DND-41 (cell line): ENCODE results near the gene FLNC.

ENCODE experiments used
- ATAC-seq: fragments of 200-7000 bp; cut with Tn5 transposase; 3 replicates; pipeline ENCODE4 v1.9.1; 2021; ENCODE audit warnings: low read depth; ENCODE audit not compliant: insufficient read depth
- DNase-seq: peaks from one replicate; pipeline ENCODE4 v3.0.0-alpha.2; 2020
- H2AFZ ChIP-seq: 2 replicates; pipeline ENCODE4 v1.6.0; 2012; ENCODE audit warnings: low read depth, low read length
- H3K27ac ChIP-seq: 2 replicates; pipeline ENCODE4 v1.5.1; 2012; ENCODE audit warnings: low read length, inconsistent platforms
- H3K27me3 ChIP-seq: fragments of 200-600 bp; sonication (generic); 2 replicates; pipeline ENCODE4 v1.6.0; 2012; ENCODE audit warnings: low read length, mild to moderate bottlenecking, inconsistent platforms; ENCODE audit not compliant: insufficient read depth, poor library complexity
- H3K36me3 ChIP-seq: 2 replicates; pipeline ENCODE4 v1.5.1; 2012; ENCODE audit warnings: low read length, inconsistent platforms; ENCODE audit not compliant: insufficient read depth
- H3K4me1 ChIP-seq: 2 replicates; pipeline ENCODE4 v1.5.1; 2012; ENCODE audit warnings: mild to moderate bottlenecking, low read length; ENCODE audit not compliant: insufficient read depth
- H3K4me2 ChIP-seq: 2 replicates; pipeline ENCODE4 v1.6.0; 2012; ENCODE audit warnings: mild to moderate bottlenecking, moderate library complexity, low read length, inconsistent platforms; ENCODE audit not compliant: insufficient read depth
- H3K4me3 ChIP-seq, 2 experiments: fragments of 200-600 bp in 1 of 2; shearing (Covaris generic) in 1 of 2; 2 replicates each; pipeline ENCODE4 v1.5.1; 2012 to 2016; ENCODE audit warnings: inconsistent platforms in 2 of 2, low read length in 2 of 2, mild to moderate bottlenecking in 2 of 2, low read depth in 1 of 2, moderate library complexity in 1 of 2
- H3K79me2 ChIP-seq: 2 replicates; pipeline ENCODE4 v1.6.0; 2012; ENCODE audit warnings: low read length, inconsistent platforms; ENCODE audit not compliant: insufficient read depth
- H3K9ac ChIP-seq: 2 replicates; pipeline ENCODE4 v1.6.0; 2012; ENCODE audit warnings: low read depth, mild to moderate bottlenecking, inconsistent platforms, low read length, moderate library complexity
- H3K9me3 ChIP-seq: 2 replicates; pipeline ENCODE4 v1.5.1; 2012; ENCODE audit warnings: low read length, moderate library complexity, mild to moderate bottlenecking, inconsistent platforms; ENCODE audit not compliant: insufficient read depth, severe bottlenecking
- H4K20me1 ChIP-seq: 2 replicates; pipeline ENCODE4 v1.6.0; 2012; ENCODE audit warnings: low read length; ENCODE audit not compliant: insufficient read depth
- CTCF ChIP-seq: IDR thresholded peaks from 2 replicates; pipeline ENCODE4 v1.5.1; 2012; ENCODE audit warnings: borderline replicate concordance, low read length, moderate library complexity, mild to moderate bottlenecking; ENCODE audit not compliant: poor library complexity, severe bottlenecking; ENCODE audit errors: extremely low read depth
- EZH2 ChIP-seq: IDR thresholded peaks from 3 replicates; pipeline ENCODE4 v1.6.1; 2012; ENCODE audit warnings: borderline replicate concordance, low read depth, mild to moderate bottlenecking, moderate library complexity, low read length, inconsistent platforms; ENCODE audit not compliant: severe bottlenecking

FLNC gene

GRCh38 chr7:128835790-128836641, 5.8 kb downstream of the FLNC start:
- no peaks in the 10 kb centered on the region for H3K27me3 ChIP-seq
- TF ChIP-seq CTCF = no peak

DNA sequence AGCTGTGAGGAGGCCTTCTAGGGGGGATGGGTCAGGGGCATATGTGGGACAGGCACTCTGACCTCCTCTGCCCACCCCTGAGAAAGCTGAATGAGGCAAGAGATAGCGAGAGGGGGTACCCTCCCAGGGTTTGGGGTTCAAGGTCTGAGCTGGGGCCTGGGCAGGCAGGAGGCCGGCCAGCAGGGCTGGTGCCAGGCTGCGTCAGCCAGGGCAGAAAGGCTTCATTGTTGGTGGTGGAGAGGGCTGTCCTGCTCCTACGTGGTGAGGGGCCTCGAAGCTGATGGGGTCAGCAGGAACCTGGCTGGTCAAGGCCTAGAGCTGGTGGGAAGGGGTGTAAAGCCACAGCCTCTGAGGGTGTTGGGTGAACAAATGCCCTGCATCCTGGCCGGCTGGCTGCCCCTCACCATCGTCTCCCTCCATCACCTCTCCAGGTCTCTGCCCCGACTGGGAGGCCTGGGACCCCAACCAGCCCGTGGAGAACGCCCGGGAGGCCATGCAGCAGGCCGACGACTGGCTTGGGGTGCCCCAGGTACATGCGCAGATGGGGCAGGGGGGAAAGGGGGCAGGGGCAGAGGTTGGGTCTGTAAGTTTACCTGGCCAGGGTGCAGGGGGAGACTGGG, 6.6 kb downstream of the FLNC start:
- Histone ChIP-seq H3K79me2 (no peaks in the 10 kb centered on the region), H3K36me3 (no peaks in the 10 kb centered on the region), H4K20me1 (no peaks in the 10 kb centered on the region), H3K9ac (no peak overlapping the region), H2AFZ (no peak overlapping the region), H3K27ac (no peak overlapping the region), H3K4me1 (no peaks in the 10 kb centered on the region), H3K4me3 (no peak overlapping the region), H3K27me3 (no peaks in the 10 kb centered on the region), H3K4me2 (no peak overlapping the region), H3K9me3 (no peaks in the 10 kb centered on the region)
- ATAC-seq (no peak), DNase-seq (no peak)
- TF ChIP-seq EZH2 (no peak), CTCF (no peak)

More at GRCh38 chr7:128835790-128836641, 5.8 kb downstream of the FLNC start:
- ATAC-seq = no peak
- no peaks in the 10 kb centered on the region for H3K79me2 ChIP-seq
- H3K4me2 ChIP-seq = no peak overlapping the region
- H3K4me1 ChIP-seq = no peaks in the 10 kb centered on the region
- H3K9ac ChIP-seq = no peak overlapping the region
- no peaks in the 10 kb centered on the region for H3K9me3 ChIP-seq
- no peak overlapping the region for H3K27ac ChIP-seq
- H2AFZ ChIP-seq = no peak overlapping the region
- no peaks in the 10 kb centered on the region for H3K36me3 ChIP-seq
- H3K4me3 ChIP-seq = no peak overlapping the region
- no peaks in the 10 kb centered on the region for H4K20me1 ChIP-seq
- DNase-seq = no peak

DNA sequence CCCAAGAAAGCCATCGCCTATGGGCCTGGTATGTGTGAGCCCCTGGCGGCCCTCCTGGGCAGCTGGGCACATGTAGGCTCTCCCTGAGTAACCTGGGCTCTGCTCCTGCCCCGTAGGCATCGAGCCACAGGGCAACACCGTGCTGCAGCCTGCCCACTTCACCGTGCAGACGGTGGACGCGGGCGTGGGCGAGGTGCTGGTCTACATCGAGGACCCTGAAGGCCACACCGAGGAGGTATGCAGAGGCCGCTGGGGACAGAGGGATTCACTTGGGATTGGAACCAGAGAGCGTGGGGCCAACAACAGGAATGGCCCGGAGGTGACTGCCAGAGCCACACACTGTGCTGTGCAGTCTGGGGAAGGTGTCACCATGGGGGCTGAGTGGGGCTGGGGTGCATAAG, 7.3 kb downstream of the FLNC start:
- DNase-seq = no peak
- H3K27me3 ChIP-seq = no peaks in the 10 kb centered on the region
- no peak for ATAC-seq
- no peak overlapping the region for H3K4me3 ChIP-seq
- no peak overlapping the region for H3K4me2 ChIP-seq
- H3K36me3 ChIP-seq = no peaks in the 10 kb centered on the region
- no peak overlapping the region for H3K9ac ChIP-seq
- H3K27ac ChIP-seq = no peak overlapping the region
- H4K20me1 ChIP-seq = 0 out of 2 replicates have a peak, but pooled peaks cover 3% of the 10 kb centered on the region
- H2AFZ ChIP-seq = no peak overlapping the region
- H3K79me2 ChIP-seq = no peaks in the 10 kb centered on the region
- TF ChIP-seq EZH2 (no peak), CTCF (no peak)
- H3K9me3 ChIP-seq = no peaks in the 10 kb centered on the region
- no peaks in the 10 kb centered on the region for H3K4me1 ChIP-seq
